Sigmoid colon (tissue), 7 donors: ENCODE data around the gene NR2C1. TPM values are rescaled to one million over a fixed set of nuclear protein-coding genes. Genes with fewer than 3 reads are reported as not detected.

Experiments used
- DNase-seq: peaks from one replicate; pipeline ENCODE4 v3.0.0-alpha.2; 2019
- H3K27ac ChIP-seq, 4 donors: fragments of 200-600 bp; sonication (generic); one replicate each; pipeline ENCODE4 v1.5.1; 2016 to 2019; ENCODE audit warnings: mild to moderate bottlenecking in 1 of 4
- H3K27me3 ChIP-seq, 3 donors: fragments of 200-600 bp; sonication (generic); one replicate each; pipeline ENCODE4 v1.5.1; 2019; ENCODE audit warnings: mild to moderate bottlenecking in 1 of 3
- H3K36me3 ChIP-seq, 4 donors: fragments of 200-600 bp; sonication (generic); one replicate each; pipeline ENCODE4 v1.5.1; 2016 to 2019
- H3K4me1 ChIP-seq, 4 donors: fragments of 200-600 bp; sonication (generic); one replicate each; pipeline ENCODE4 v1.5.1; 2017 to 2019
- H3K4me3 ChIP-seq, 4 donors: fragments of 200-600 bp; sonication (generic); one replicate each; pipeline ENCODE4 v1.5.1; 2017 to 2019; ENCODE audit warnings: mild to moderate bottlenecking in 2 of 4, moderate library complexity in 1 of 4
- H3K9me3 ChIP-seq, 4 donors: fragments of 200-600 bp in 3 of 4; sonication (generic) in 3 of 4; one replicate each; pipeline versions ENCODE4 v1.5.1 to v1.6.1; 2013 to 2019
- EP300 ChIP-seq, 4 donors: sonication (generic); formaldehyde crosslinking; IDR thresholded peaks; one replicate each; pipeline ENCODE4 v1.6.1; 2017; ENCODE audit warnings: antibody characterized with exemption in 4 of 4
- POLR2A ChIP-seq, 2 donors: fragments of 450-650 bp; IDR thresholded peaks; one replicate each; pipeline ENCODE4 v1.6.1; 2016; ENCODE audit warnings: antibody characterized with exemption in 2 of 2, mild to moderate bottlenecking in 2 of 2, moderate library complexity in 2 of 2
- POLR2AphosphoS5 ChIP-seq, 4 donors: sonication (generic); formaldehyde crosslinking; IDR thresholded peaks; one replicate each; pipeline ENCODE4 v1.6.1; 2017; ENCODE audit warnings: antibody characterized with exemption in 4 of 4
- WGBS, 2 donors: extraction: QIAGEN DNeasy Blood & Tissue Kit; methylation state at CpG; one replicate each; pipeline ENCODE4 v1.1.7; 2013; 5-methylcytosine and 5-hydroxymethylcytosine counted together
- intact Hi-C: fragments of 100-400 bp; cut with DNase I; formaldehyde crosslinking; loops from one replicate; pipeline ENCODE4 v1.15.1; 2023
- polyA plus RNA-seq, 3 donors: library from polyadenylated mRNA; stranded (reverse); fragments of 200-250 nt; gene quantifications; one replicate each; pipeline ENCODE4 v1.2.3, GENCODE V29; 2013
- total RNA-seq, 4 donors: library from RNA; depleted of rRNA; stranded (reverse); fragments of >200 nt; gene quantifications; one replicate each; pipeline ENCODE4 v1.1.0, GENCODE V29; 2016
- TF ChIP-seq, protein P1 (sequence below), 4 experiments: fragments of 450-650 bp in 3 of 4; fragments of 200-600 bp in 1 of 4; IDR thresholded peaks; one replicate each; pipeline ENCODE4 v1.5.1; 2016 to 2019; ENCODE audit warnings: antibody characterized with exemption in 4 of 4, mild to moderate bottlenecking in 3 of 4, moderate library complexity in 2 of 4
- donor health status: healthy with polysubstance abuse.
- donor health status: Bipolar disorder and iron deficiency.
- donor health status: healthy.

Gene NR2C1
- total and polyA plus RNA-seq, 7 donors, result 7.8 to 78.1 (median 28.8) TPM

DNA sequence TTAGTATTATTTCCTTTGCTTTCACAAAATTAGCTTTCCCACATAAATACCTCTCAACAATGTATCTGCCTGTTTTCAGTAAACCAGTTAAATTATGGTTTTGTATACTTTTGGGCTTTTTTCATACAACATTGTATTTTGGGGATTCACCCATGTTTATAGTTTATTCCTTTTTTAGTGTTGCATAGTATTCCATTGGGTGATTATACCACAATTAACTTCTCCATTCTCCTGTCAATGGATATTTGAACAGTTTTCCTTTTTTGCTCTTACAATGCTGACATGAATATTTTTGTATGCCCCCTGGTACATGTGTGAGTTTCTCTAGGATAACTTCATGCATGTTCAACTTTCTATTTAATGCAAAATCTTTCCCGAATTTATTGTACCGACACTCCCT lies 57.3 kb downstream of the NR2C1 start:
- H3K27me3 ChIP-seq, result no peaks in the 10 kb centered on the region
- intact Hi-C loops, result no loop called here
- H3K4me1 ChIP-seq, result no peaks in the 10 kb centered on the region
- H3K36me3 ChIP-seq, result peaks cover 0 to 2% (median 0%) of the 10 kb centered on the region in 4 donors
- TF ChIP-seq POLR2A (IDR thresholded peaks at IDR 0.05) (no peak), POLR2AphosphoS5 (IDR thresholded peaks at IDR 0.05) (no peak), EP300 (IDR thresholded peaks at IDR 0.05) (no peak)
- TF ChIP-seq, protein P1, sequence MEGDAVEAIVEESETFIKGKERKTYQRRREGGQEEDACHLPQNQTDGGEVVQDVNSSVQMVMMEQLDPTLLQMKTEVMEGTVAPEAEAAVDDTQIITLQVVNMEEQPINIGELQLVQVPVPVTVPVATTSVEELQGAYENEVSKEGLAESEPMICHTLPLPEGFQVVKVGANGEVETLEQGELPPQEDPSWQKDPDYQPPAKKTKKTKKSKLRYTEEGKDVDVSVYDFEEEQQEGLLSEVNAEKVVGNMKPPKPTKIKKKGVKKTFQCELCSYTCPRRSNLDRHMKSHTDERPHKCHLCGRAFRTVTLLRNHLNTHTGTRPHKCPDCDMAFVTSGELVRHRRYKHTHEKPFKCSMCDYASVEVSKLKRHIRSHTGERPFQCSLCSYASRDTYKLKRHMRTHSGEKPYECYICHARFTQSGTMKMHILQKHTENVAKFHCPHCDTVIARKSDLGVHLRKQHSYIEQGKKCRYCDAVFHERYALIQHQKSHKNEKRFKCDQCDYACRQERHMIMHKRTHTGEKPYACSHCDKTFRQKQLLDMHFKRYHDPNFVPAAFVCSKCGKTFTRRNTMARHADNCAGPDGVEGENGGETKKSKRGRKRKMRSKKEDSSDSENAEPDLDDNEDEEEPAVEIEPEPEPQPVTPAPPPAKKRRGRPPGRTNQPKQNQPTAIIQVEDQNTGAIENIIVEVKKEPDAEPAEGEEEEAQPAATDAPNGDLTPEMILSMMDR (IDR thresholded peaks at IDR 0.05), result no peak
- no peak for DNase-seq
- 97 to 98% methylated on average over 2 of the region's 2 CpGs for WGBS, 2 donors
- no peaks in the 10 kb centered on the region for H3K9me3 ChIP-seq
- H3K27ac ChIP-seq, result no peak overlapping the region
- H3K4me3 ChIP-seq, result no peak overlapping the region

- Histone ChIP-seq H3K36me3 (no peaks in the 10 kb centered on the region), H3K4me3 (no peak overlapping the region), H3K27ac (no peak overlapping the region), H3K9me3 (no peaks in the 10 kb centered on the region), H3K4me1 (no peaks in the 10 kb centered on the region), H3K27me3 (no peaks in the 10 kb centered on the region)
- TF ChIP-seq EP300 (IDR thresholded peaks at IDR 0.05), result no peak
- TF ChIP-seq, protein P1 (IDR thresholded peaks at IDR 0.05), result no peak
- no peak for TF ChIP-seq POLR2AphosphoS5 (IDR thresholded peaks at IDR 0.05)
- no peak for TF ChIP-seq POLR2A (IDR thresholded peaks at IDR 0.05)
- intact Hi-C loops, result no loop called here
- no peak for DNase-seq
Measured at GRCh38 chr12:95014554-95014953, 58.9 kb downstream of the NR2C1 start.

- H3K4me1 ChIP-seq, result peaks cover 0 to 16% (median 8%) of the 10 kb centered on the region in 4 donors
- TF ChIP-seq POLR2A (IDR thresholded peaks at IDR 0.05) (no peak), EP300 (IDR thresholded peaks at IDR 0.05) (no peak), POLR2AphosphoS5 (IDR thresholded peaks at IDR 0.05) (no peak)
- TF ChIP-seq, protein P1 (IDR thresholded peaks at IDR 0.05), result no peak
- intact Hi-C loops, result loop anchor here (10.0 kb wide), 1 partner anchor 361 kb away; no protein-coding TSS in a partner anchor
- no peak overlapping the region for H3K27ac ChIP-seq
- WGBS, 2 donors, result 84 to 90% methylated on average over 4 of the region's 4 CpGs
- H3K4me3 ChIP-seq, result no peak overlapping the region
- H3K36me3 ChIP-seq, result peaks cover 0 to 2% (median 0%) of the 10 kb centered on the region in 4 donors
- H3K27me3 ChIP-seq, result no peaks in the 10 kb centered on the region
- peaks cover 0 to 8% (median 2%) of the 10 kb centered on the region in 4 donors for H3K9me3 ChIP-seq
- DNase-seq, result no peak
Measured at GRCh38 chr12:95006206-95006605, 67.2 kb downstream of the NR2C1 start.

- Histone ChIP-seq H3K27me3 (no peaks in the 10 kb centered on the region), H3K9me3 (peaks cover 0 to 8% (median 2%) of the 10 kb centered on the region in 4 donors), H3K36me3 (peaks cover 0 to 11% (median 0%) of the 10 kb centered on the region in 4 donors), H3K4me1 (peaks cover 0 to 26% (median 10%) of the 10 kb centered on the region in 4 donors), H3K4me3 (no peak overlapping the region), H3K27ac (no peak overlapping the region)
- WGBS, 2 donors, result 93 to 98% methylated on average over 2 of the region's 2 CpGs
- DNase-seq, result no peak
- TF ChIP-seq POLR2A (IDR thresholded peaks at IDR 0.05) (no peak), POLR2AphosphoS5 (IDR thresholded peaks at IDR 0.05) (no peak), EP300 (IDR thresholded peaks at IDR 0.05) (no peak)
- TF ChIP-seq, protein P1 (IDR thresholded peaks at IDR 0.05), result no peak
- intact Hi-C loops, result loop anchor here (10.0 kb wide), 1 partner anchor 360 kb away; no protein-coding TSS in a partner anchor
Measured at GRCh38 chr12:95004610-95005009, 68.8 kb downstream of the NR2C1 start.

DNA sequence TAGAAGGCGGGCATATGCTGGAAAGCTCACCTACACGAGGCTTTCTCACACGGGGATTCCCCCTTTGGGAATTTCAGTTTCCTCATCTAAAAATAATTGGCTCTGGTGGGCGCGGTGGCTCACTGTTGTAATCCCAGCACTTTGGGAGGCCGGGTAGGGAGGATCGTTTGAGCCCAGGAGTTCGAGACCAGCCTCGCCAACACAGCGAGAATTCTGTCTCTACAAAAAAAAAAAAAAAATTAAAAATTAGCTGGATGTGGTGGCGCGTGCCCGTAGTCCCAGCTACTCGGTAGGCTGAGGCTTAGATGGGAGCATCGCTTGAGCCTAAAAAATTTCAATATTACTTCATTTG lies 69.5 kb downstream of the NR2C1 start:
- Histone ChIP-seq H3K27ac (peak overlapping the region; percentile 83 to 90 (median 86)), H3K36me3 (peaks cover 0 to 11% (median 0%) of the 10 kb centered on the region in 4 donors), H3K4me1 (peaks cover 0 to 26% (median 10%) of the 10 kb centered on the region in 4 donors), H3K4me3 (peak overlapping the region; percentile 79 to 94 (median 82)), H3K9me3 (peaks cover 0 to 8% (median 2%) of the 10 kb centered on the region in 4 donors), H3K27me3 (no peaks in the 10 kb centered on the region)
- intact Hi-C loops, result loop anchor here (10.0 kb wide), 1 partner anchor 359 kb away; no protein-coding TSS in a partner anchor
- WGBS, 2 donors, result 59 to 67% methylated on average over 15 of the region's 15 CpGs
- TF ChIP-seq POLR2A (IDR thresholded peaks at IDR 0.05), result no peak
- TF ChIP-seq, protein P1 (IDR thresholded peaks at IDR 0.05), result no peak
- DNase-seq, result no peak
